Measurements from ENCODE around the gene PTPN21. TPM values are rescaled to one million over a fixed set of nuclear protein-coding genes. Genes with fewer than 3 reads are reported as not detected.

Gene PTPN21
- total RNA-seq, result under 1 TPM in 1 of 2 experiments, not detected in 1; 0.17 TPM

DNA sequence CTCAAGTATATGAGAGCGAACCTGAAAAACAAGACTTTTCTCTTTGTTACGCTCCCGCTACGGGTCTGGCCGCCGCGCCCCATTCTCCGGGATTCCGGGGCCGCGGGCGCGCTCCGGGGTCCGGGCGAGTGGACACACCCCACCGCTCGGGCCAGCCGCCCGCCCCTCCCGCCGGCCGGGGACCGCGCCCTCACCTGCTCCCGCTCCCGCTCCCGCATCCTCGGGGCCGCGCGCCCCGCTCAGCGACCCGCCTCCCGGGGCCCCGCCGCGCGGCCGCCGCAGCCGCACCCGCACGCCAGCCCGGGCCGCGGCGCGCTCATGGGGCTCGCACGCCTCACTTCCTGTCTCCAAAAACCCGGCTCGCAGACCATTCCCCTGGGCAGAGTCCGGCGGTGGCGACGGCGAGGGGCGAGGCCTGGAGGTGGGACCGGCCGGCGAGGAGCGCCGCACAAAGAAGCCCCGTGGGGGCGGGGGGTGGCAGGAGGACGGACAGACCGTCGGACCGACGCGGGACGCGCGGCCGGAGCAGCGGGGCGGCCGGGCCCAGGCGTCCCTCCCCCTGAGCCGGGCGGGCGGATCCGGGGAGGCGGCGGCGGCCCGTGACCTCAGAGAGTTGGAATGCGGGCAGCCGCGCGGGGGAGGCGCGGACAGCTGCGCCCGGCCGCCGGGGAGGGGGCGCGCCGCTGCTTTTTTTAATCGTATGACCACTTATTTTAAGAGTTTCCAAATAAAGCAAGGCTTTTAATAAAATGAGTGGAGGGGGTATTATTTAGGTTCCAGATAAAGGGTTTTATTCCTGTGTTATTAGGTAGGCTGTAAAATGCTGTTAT, at the start of gene PTPN21:
PTPN21 (minus strand) TSS at position 551 of the 830 bp plus-strand sequence. CDS start 4,590 bp downstream, outside the sequence.
- H3K27ac Mint-ChIP-seq, result no peak within 1 kb of the TSS
- H3K27me3 Mint-ChIP-seq, result peaks cover 43% of the 10 kb centered on the region
- intact Hi-C loops (cut with micrococcal nuclease), result loop anchor here (5.0 to 10.0 kb wide), 3 partner anchors 170 to 1400 kb away; partner anchors contain the start of genes EFCAB11, SPATA7 and TDP1
- H3K36me3 Mint-ChIP-seq, result no peaks in the 10 kb centered on the region
- ChIA-PET CTCF (no interaction called here), POLR2A (no interaction called here)
- peaks cover 31% of the 10 kb centered on the region for H3K4me1 Mint-ChIP-seq (ENCODE audit: low read depth)
- no peak for DNase-seq
- H3K9me3 Mint-ChIP-seq, result no peaks in the 10 kb centered on the region
- peak within 1 kb of the TSS; percentile 65 for H3K4me3 Mint-ChIP-seq

- Mint-ChIP-seq H3K36me3 (peaks cover 63% of the 10 kb centered on the region), H3K4me1 (ENCODE audit: low read depth) (peaks cover 28% of the 10 kb centered on the region), H3K27ac (no peak overlapping the region), H3K9me3 (no peaks in the 10 kb centered on the region), H3K4me3 (no peak overlapping the region), H3K27me3 (no peaks in the 10 kb centered on the region)
- intact Hi-C loops (cut with micrococcal nuclease), result no loop called here
- CTCF ChIA-PET, result no interaction called here
- POLR2A ChIA-PET, result no interaction called here
- no peak for DNase-seq
Measured at GRCh38 chr14:88604212-88604611, 49.4 kb upstream of the PTPN21 start.

DNA sequence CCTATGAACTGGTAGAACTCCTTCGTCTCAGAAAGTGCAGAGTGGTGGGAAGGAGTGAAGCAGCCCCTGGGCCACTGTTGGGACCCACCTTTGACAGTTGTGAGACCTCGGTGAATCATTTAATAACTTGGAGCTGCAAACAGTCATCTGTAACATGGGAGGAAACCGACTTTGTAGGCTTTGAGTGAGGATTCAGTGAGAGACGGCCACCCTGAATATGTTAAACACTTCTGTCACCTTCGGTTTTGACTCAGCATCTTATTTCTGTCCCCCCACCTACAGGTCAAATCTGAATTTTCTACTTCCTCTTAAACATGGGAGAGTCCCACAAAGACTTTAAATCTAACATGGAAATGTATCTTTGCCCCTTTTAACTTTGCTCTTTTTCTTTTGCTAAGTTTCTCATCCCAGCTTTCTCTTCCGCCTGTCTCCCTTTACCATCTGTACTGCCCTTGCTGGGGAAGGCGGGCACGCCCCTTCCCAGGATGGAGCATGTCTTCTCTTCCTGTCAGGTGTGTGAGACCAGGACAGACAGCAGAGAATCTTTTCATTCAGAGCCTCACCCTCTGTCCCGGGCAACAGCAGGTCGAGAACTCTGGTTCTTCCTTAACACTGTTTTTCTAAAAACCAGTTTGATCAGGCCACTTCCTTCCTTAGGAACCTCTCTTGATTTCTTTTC, 45.1 kb upstream of the PTPN21 start:
- POLR2A ChIA-PET, result no interaction called here
- Mint-ChIP-seq H3K4me1 (ENCODE audit: low read depth) (peaks cover 40% of the 10 kb centered on the region), H3K27ac (peak overlapping the region; percentile 84), H3K4me3 (peak overlapping the region; percentile 25), H3K27me3 (no peaks in the 10 kb centered on the region), H3K36me3 (peaks cover 56% of the 10 kb centered on the region), H3K9me3 (no peaks in the 10 kb centered on the region)
- CTCF ChIA-PET, result interaction anchor here (0.8 kb wide), 1 partner anchor 40 kb away, joined by 4 read pairs; no protein-coding TSS in a partner anchor
- intact Hi-C loops (cut with micrococcal nuclease), result loop anchor here (1.0 to 2.0 kb wide), 3 partner anchors 38 to 1356 kb away; no protein-coding TSS in a partner anchor
- peak; percentile 65 for DNase-seq

DNA sequence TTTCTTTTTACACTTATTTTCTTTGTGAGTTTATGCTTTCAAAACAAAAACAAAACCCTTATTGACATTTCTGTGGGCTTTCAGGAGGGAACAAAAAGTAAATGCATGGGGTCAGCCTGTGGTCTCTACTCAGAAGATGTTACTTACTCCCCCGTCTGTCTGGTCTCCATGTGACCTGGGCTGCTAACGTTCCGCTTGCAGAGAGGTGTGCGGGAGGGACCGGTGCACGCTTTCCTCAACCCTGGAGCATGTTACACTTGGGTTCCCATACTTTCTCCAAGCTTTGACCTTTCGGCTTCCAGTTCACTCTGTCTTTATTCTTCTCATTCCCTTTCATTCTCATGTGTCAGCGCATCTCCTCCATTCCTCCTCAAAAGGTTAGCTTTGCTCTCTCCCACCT, 44.5 kb upstream of the PTPN21 start:
- intact Hi-C loops (cut with micrococcal nuclease), result loop anchor here (1.0 to 2.0 kb wide), 2 partner anchors 37 to 191 kb away; no protein-coding TSS in a partner anchor
- POLR2A ChIA-PET, result no interaction called here
- peaks cover 58% of the 10 kb centered on the region for H3K36me3 Mint-ChIP-seq
- H3K4me3 Mint-ChIP-seq, result peak overlapping the region; percentile 25
- no peaks in the 10 kb centered on the region for H3K9me3 Mint-ChIP-seq
- peak overlapping the region; percentile 84 for H3K27ac Mint-ChIP-seq
- DNase-seq, result no peak
- H3K4me1 Mint-ChIP-seq (ENCODE audit: low read depth), result peaks cover 40% of the 10 kb centered on the region
- no peaks in the 10 kb centered on the region for H3K27me3 Mint-ChIP-seq
- CTCF ChIA-PET, result no interaction called here

- intact Hi-C loops (cut with micrococcal nuclease), result loop anchor here (2.0 kb wide), 1 partner anchor 193 kb away; no protein-coding TSS in a partner anchor
- Mint-ChIP-seq H3K36me3 (peaks cover 55% of the 10 kb centered on the region), H3K27ac (no peak overlapping the region), H3K27me3 (no peaks in the 10 kb centered on the region), H3K9me3 (no peaks in the 10 kb centered on the region), H3K4me1 (ENCODE audit: low read depth) (peaks cover 40% of the 10 kb centered on the region), H3K4me3 (no peak overlapping the region)
- POLR2A ChIA-PET, result no interaction called here
- peak; percentile 23 for DNase-seq
- CTCF ChIA-PET, result interaction anchor here (1.1 kb wide), 1 partner anchor 41 kb away, joined by 3 read pairs; no protein-coding TSS in a partner anchor
Measured at GRCh38 chr14:88598097-88598675, 43.4 kb upstream of the PTPN21 start.

DNA sequence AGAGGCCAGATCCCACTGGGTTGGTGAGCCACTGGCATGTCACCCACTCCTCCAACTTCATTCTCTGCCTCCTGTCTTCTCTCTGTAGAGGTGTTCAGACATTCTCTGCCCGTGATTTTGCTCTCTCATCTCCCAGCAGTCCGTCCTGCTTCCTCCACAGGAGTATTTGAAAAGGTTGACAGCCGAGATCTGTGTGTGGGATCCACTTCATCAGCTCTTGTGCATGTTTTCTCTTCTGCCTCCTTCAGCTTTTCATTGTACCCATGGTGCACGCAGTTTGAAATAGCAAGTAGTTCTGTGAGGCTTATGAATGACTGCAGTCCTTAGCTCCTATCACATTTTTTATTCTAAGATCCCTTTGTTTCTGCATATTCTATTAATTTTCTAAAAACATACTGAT, 42.8 kb upstream of the PTPN21 start:
- intact Hi-C loops (cut with micrococcal nuclease), result no loop called here
- H3K4me1 Mint-ChIP-seq (ENCODE audit: low read depth), result peaks cover 39% of the 10 kb centered on the region
- POLR2A ChIA-PET, result no interaction called here

DNA sequence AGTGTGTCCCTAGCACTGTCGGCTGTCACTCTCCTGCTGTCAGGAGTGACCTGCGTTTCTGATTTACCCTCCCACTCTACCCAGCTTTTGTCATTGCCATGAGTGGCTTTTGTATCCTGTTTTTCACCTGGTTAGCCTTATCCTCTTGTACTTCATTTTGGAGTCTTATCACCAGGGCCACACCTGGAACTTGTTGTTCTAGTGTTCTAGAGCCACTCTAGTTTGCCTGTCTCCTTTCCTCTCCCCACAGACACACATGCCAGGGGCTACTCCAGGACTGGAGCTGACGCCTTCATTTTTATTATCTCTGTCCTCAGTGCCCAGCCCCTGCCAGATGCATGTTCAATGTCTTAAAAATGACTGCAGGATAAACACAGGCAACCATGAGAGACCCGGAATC, 42.2 kb upstream of the PTPN21 start:
- Mint-ChIP-seq H3K36me3 (peaks cover 46% of the 10 kb centered on the region), H3K9me3 (no peaks in the 10 kb centered on the region)
- intact Hi-C loops (cut with micrococcal nuclease), result no loop called here

More for the DNA sequence above, 42.8 kb upstream of the PTPN21 start:
- Mint-ChIP-seq H3K27ac (no peak overlapping the region), H3K4me3 (no peak overlapping the region), H3K27me3 (no peaks in the 10 kb centered on the region), H3K36me3 (peaks cover 51% of the 10 kb centered on the region), H3K9me3 (no peaks in the 10 kb centered on the region)
- CTCF ChIA-PET, result interaction anchor here (1.1 kb wide), 1 partner anchor 41 kb away, joined by 3 read pairs; no protein-coding TSS in a partner anchor
- no peak for DNase-seq

DNA sequence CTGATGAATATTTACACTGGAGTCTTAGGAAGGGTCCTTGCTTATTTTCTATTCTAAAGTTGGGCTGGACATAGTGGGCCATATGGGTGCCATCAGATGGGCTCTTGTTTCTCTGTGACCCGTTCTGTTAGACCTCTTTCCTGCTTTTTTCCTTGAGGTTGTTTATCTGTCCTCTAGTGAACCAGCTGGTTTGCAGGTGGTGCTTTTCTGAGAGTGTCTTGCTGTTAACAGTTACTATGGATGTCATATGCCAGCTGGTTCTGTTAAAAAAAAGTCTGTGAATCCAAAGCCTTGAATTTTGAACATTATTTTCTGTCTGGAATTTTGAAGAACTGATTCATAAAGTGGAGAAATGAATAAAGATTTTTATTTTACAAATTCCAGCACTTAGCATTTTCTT, 37.2 kb upstream of the PTPN21 start:
- Mint-ChIP-seq H3K36me3 (peaks cover 40% of the 10 kb centered on the region), H3K4me3 (no peak overlapping the region), H3K4me1 (ENCODE audit: low read depth) (peaks cover 7% of the 10 kb centered on the region), H3K9me3 (no peaks in the 10 kb centered on the region), H3K27me3 (no peaks in the 10 kb centered on the region), H3K27ac (no peak overlapping the region)
- intact Hi-C loops (cut with micrococcal nuclease), result no loop called here
- no peak for DNase-seq
- CTCF ChIA-PET, result no interaction called here
- POLR2A ChIA-PET, result no interaction called here

More for the DNA sequence above, 42.2 kb upstream of the PTPN21 start:
- Mint-ChIP-seq H3K27ac (no peak overlapping the region), H3K4me3 (no peak overlapping the region), H3K27me3 (no peaks in the 10 kb centered on the region), H3K4me1 (ENCODE audit: low read depth) (peaks cover 36% of the 10 kb centered on the region)
- POLR2A ChIA-PET, result no interaction called here
- DNase-seq, result no peak
- CTCF ChIA-PET, result interaction anchor here (1.1 kb wide), 1 partner anchor 40 kb away, joined by 3 read pairs; no protein-coding TSS in a partner anchor

DNA sequence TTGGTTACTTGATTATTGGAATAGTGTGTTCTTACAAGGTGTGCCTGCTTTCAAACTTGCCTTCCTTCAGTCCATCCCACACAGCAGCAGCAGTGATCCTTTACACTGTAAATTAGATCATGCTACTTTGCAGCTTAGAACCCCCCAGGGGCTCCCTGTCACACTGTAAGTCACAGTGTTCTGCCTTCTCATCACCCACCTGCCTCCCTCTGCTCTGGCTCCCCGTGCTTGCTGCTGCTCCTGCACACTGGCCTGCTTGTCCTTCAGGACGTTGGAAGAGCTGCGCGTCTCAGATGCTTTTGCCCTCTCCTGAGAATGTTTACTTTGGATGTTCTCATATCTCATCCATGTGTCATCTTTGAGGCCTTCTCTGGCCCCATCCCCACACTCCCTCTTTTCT, 35.4 kb upstream of the PTPN21 start:
- Mint-ChIP-seq H3K27me3 (no peaks in the 10 kb centered on the region), H3K4me1 (ENCODE audit: low read depth) (no peaks in the 10 kb centered on the region), H3K4me3 (no peak overlapping the region), H3K9me3 (no peaks in the 10 kb centered on the region), H3K27ac (no peak overlapping the region), H3K36me3 (peaks cover 46% of the 10 kb centered on the region)
- intact Hi-C loops (cut with micrococcal nuclease), result no loop called here
- DNase-seq, result no peak
- POLR2A ChIA-PET, result no interaction called here
- CTCF ChIA-PET, result no interaction called here

DNA sequence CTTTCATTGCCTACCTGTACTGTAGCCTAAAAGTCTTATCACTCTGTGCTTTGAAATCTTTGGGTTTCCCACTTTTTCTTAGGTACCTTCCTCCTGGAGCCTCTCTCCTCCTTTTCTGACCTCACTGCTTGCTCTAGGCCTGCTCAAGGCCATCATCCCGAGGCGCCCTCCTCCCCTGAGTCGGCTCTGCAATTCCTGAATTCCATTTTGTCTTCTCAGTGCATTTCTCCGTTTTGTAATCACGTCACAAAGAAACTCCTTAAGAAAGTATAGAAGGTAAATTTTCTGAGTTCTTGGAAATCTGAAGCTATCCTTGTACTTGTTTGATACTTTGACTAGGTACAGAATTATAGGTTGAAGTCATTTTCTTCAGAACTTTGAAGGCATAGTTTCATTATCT, 33.3 kb upstream of the PTPN21 start:
- no peak for DNase-seq
- Mint-ChIP-seq H3K9me3 (no peaks in the 10 kb centered on the region), H3K4me3 (no peak overlapping the region), H3K4me1 (ENCODE audit: low read depth) (no peaks in the 10 kb centered on the region), H3K27me3 (no peaks in the 10 kb centered on the region), H3K36me3 (peaks cover 46% of the 10 kb centered on the region), H3K27ac (no peak overlapping the region)
- POLR2A ChIA-PET, result no interaction called here
- intact Hi-C loops (cut with micrococcal nuclease), result no loop called here
- CTCF ChIA-PET, result no interaction called here

DNA sequence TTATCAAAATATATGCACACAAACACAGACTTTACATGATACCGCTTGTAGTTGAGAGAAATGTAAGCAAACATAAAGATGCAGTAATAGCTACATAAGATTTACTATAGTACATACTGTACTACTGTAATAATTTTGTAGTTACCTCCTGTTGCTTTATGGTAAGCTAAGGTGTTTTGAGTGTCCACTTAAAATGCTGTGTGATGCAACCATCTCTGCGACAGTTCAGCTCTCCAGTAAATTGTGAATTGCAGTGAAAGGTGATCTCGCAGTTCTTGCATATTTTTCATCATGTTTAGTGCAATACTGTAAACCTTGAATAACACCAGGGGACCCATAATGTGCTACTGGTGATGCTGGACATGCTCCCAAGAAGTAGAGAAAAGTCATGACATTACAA, 29.6 kb upstream of the PTPN21 start:
- DNase-seq, result no peak
- POLR2A ChIA-PET, result no interaction called here
- H3K36me3 Mint-ChIP-seq, result peaks cover 47% of the 10 kb centered on the region
- no peaks in the 10 kb centered on the region for H3K27me3 Mint-ChIP-seq
- H3K9me3 Mint-ChIP-seq, result no peaks in the 10 kb centered on the region
- intact Hi-C loops (cut with micrococcal nuclease), result no loop called here
- CTCF ChIA-PET, result no interaction called here
- no peaks in the 10 kb centered on the region for H3K4me1 Mint-ChIP-seq (ENCODE audit: low read depth)
- no peak overlapping the region for H3K4me3 Mint-ChIP-seq
- no peak overlapping the region for H3K27ac Mint-ChIP-seq

GRCh38 chr14:88576222-88576621, 21.4 kb upstream of the PTPN21 start:
- ChIA-PET CTCF (no interaction called here), POLR2A (no interaction called here)
- no peak overlapping the region for H3K27ac Mint-ChIP-seq
- H3K9me3 Mint-ChIP-seq, result no peaks in the 10 kb centered on the region
- H3K36me3 Mint-ChIP-seq, result peaks cover 53% of the 10 kb centered on the region
- H3K4me1 Mint-ChIP-seq (ENCODE audit: low read depth), result no peaks in the 10 kb centered on the region
- H3K4me3 Mint-ChIP-seq, result no peak overlapping the region
- H3K27me3 Mint-ChIP-seq, result no peaks in the 10 kb centered on the region
- no peak for DNase-seq
- intact Hi-C loops (cut with micrococcal nuclease), result no loop called here

Data from activated CD4-positive, alpha-beta memory T cell treated with anti-CD3 and anti-CD28 coated beads for 36 hours (primary cell).